ENCODE data around the gene P2RY6.

GRCh38 chr11:73335204-73335923 lies 63.2 kb downstream of the P2RY6 start:
- peak; percentile 99 for TF ChIP-seq CTCF (conservative IDR thresholded peaks at IDR 0.05)
- no peak for TF ChIP-seq EZH2 (IDR thresholded peaks at IDR 0.05; ENCODE audit: low read depth)
